Type B pancreatic cell (in vitro differentiated cells): Measurements from ENCODE around the gene BAZ1A. TPM values are rescaled to one million over a fixed set of nuclear protein-coding genes. Genes with fewer than 3 reads are reported as not detected.

Experiments
- DNase-seq: peaks from one replicate; pipeline ENCODE4 v3.0.0; 2021; ENCODE audit warnings: mixed read lengths; ENCODE audit not compliant: unreplicated experiment; ENCODE audit errors: extremely low spot score
- H3K27ac Mint-ChIP-seq: 2 replicates; pipeline ENCODE4 v1.8.0; 2021; ENCODE audit warnings: mild to moderate bottlenecking, mixed read lengths
- H3K27me3 Mint-ChIP-seq: 2 replicates; pipeline ENCODE4 v1.8.0; 2021; ENCODE audit warnings: mixed read lengths
- H3K36me3 Mint-ChIP-seq: 2 replicates; pipeline ENCODE4 v1.8.0; 2021; ENCODE audit warnings: mixed read lengths
- H3K4me1 Mint-ChIP-seq: one replicate; pipeline ENCODE4 v1.8.0; 2021; ENCODE audit warnings: mixed read lengths; ENCODE audit not compliant: unreplicated experiment
- H3K4me3 Mint-ChIP-seq: 2 replicates; pipeline ENCODE4 v1.8.0; 2021; ENCODE audit warnings: mild to moderate bottlenecking, mixed read lengths
- H3K9me3 Mint-ChIP-seq: 2 replicates; pipeline ENCODE4 v1.8.0; 2021; ENCODE audit warnings: mixed read lengths
- total RNA-seq: library from RNA; stranded (reverse); gene quantifications from 2 replicates; pipeline ENCODE4 v1.2.1, GENCODE V29; 2021; ENCODE audit warnings: low replicate concordance
- TF ChIP-seq, protein P1 (sequence below): fragments of 200-600 bp; sonication (generic); conservative IDR thresholded peaks from 2 replicates; pipeline ENCODE4 v1.5.0; 2021; ENCODE audit warnings: antibody characterized with exemption, mild to moderate bottlenecking

BAZ1A gene
- total RNA-seq, 1 donor from 2014 or later, result 28.2 TPM

DNA sequence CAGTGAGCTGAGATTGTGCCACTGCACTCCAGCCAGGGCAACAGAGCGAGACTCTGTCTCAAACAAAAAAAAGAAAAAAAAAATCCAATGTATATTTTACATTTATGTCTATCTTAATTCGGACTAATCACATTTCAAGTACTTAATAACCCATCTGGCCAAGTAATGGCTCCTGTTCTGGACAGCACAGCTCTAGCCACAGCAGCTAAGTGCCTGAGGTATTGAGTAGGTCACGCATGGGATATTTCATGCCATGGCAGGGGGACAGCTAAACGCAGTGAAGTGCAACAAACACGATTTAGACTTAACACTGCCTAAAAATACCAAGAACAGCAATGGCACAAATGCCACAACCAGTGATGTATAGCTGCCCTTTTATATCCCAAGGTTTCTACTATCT is 8.0 kb downstream of the BAZ1A start:
- H3K27ac Mint-ChIP-seq, result no peak overlapping the region
- no peak for DNase-seq
- no peaks in the 10 kb centered on the region for H3K27me3 Mint-ChIP-seq
- TF ChIP-seq, protein P1, sequence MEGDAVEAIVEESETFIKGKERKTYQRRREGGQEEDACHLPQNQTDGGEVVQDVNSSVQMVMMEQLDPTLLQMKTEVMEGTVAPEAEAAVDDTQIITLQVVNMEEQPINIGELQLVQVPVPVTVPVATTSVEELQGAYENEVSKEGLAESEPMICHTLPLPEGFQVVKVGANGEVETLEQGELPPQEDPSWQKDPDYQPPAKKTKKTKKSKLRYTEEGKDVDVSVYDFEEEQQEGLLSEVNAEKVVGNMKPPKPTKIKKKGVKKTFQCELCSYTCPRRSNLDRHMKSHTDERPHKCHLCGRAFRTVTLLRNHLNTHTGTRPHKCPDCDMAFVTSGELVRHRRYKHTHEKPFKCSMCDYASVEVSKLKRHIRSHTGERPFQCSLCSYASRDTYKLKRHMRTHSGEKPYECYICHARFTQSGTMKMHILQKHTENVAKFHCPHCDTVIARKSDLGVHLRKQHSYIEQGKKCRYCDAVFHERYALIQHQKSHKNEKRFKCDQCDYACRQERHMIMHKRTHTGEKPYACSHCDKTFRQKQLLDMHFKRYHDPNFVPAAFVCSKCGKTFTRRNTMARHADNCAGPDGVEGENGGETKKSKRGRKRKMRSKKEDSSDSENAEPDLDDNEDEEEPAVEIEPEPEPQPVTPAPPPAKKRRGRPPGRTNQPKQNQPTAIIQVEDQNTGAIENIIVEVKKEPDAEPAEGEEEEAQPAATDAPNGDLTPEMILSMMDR, result no peak
- no peaks in the 10 kb centered on the region for H3K9me3 Mint-ChIP-seq
- peaks cover under 1% of the 10 kb centered on the region for H3K4me1 Mint-ChIP-seq
- peaks cover 14% of the 10 kb centered on the region for H3K36me3 Mint-ChIP-seq
- no peak overlapping the region for H3K4me3 Mint-ChIP-seq

DNA sequence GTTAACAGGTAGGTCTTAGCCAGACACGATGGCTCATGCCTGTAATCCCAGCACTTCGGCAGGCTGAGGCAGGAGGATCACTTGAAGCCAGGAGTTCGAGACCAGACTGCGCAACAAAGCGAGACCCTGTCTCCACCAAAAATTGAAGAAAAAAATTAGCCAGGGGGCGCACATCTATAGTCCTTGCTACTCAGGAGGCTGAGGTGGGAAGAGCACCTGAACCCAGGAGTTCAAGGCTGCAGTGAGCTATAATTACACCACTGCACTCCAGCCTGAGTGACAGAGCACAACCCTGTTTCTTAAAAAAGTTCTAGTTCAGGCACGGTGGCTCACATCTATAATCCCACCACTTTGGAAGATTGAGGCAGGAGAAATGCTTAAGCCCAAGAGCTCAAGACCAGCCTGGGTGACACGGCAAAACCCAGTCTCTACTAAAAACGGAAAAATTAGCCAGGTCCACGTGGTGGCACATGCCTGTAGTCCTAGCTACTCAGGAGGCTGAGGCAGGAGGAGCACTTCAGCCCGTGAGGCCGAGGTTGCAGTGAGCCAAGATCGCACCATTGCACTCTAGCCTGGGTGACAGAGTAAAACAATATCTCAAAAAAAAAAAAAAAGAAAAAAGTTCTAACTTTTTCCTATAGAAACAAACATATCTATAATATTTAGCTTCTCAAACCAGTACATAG is 9.1 kb downstream of the BAZ1A start:
- no peak overlapping the region for H3K27ac Mint-ChIP-seq
- peaks cover 16% of the 10 kb centered on the region for H3K36me3 Mint-ChIP-seq
- no peak for DNase-seq
- no peaks in the 10 kb centered on the region for H3K9me3 Mint-ChIP-seq
- no peaks in the 10 kb centered on the region for H3K4me1 Mint-ChIP-seq
- no peaks in the 10 kb centered on the region for H3K27me3 Mint-ChIP-seq
- H3K4me3 Mint-ChIP-seq, result no peak overlapping the region
- TF ChIP-seq, protein P1, result no peak

DNA sequence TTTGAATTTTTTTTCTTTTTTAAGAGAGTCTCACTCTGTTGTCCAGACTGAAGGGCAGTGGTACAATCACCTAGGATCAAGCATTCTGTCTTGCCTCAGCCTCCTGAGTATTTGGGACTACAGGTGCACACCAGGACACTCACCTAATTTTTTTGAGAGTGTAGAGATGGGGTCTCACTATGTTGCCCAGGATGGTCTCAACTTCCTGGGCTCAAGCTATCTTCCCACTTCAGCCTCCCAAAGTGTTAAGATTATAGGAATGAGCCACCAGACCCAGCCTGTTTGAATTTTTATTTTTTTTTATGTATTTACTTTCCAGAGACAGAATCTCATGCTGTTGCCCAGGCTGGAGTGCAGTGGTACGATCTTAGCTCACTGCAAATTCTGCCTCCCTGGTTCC is 11.3 kb downstream of the BAZ1A start:
- TF ChIP-seq, protein P1, result no peak

DNA sequence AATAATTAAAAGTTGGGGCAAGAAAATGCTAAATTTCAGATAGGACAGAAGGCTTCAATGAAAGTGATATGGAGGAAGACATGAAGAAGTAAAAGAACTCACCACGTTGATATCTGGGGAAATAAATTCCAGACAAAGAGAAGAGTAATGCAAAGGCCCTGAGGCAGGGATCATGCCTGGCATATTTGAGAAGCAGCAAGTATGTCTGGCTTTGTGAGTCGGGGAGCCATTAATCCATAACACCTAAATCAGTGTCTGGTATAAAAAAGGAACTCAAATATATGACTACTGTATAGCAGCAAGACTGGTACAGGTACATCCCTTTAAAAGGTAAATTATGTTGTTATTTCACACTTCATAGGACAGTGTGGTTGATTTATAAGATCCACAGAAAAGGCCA is 16.4 kb downstream of the BAZ1A start:
- no peak for DNase-seq
- no peak overlapping the region for H3K27ac Mint-ChIP-seq
- H3K4me1 Mint-ChIP-seq, result no peaks in the 10 kb centered on the region
- H3K4me3 Mint-ChIP-seq, result no peak overlapping the region
- H3K27me3 Mint-ChIP-seq, result no peaks in the 10 kb centered on the region
- peaks cover 24% of the 10 kb centered on the region for H3K36me3 Mint-ChIP-seq
- TF ChIP-seq, protein P1, result no peak
- H3K9me3 Mint-ChIP-seq, result no peaks in the 10 kb centered on the region

More for the DNA sequence above, 11.3 kb downstream of the BAZ1A start:
- no peaks in the 10 kb centered on the region for H3K27me3 Mint-ChIP-seq
- DNase-seq, result no peak
- H3K36me3 Mint-ChIP-seq, result peaks cover 16% of the 10 kb centered on the region
- H3K4me3 Mint-ChIP-seq, result no peak overlapping the region
- no peaks in the 10 kb centered on the region for H3K4me1 Mint-ChIP-seq
- no peak overlapping the region for H3K27ac Mint-ChIP-seq
- H3K9me3 Mint-ChIP-seq, result no peaks in the 10 kb centered on the region

DNA sequence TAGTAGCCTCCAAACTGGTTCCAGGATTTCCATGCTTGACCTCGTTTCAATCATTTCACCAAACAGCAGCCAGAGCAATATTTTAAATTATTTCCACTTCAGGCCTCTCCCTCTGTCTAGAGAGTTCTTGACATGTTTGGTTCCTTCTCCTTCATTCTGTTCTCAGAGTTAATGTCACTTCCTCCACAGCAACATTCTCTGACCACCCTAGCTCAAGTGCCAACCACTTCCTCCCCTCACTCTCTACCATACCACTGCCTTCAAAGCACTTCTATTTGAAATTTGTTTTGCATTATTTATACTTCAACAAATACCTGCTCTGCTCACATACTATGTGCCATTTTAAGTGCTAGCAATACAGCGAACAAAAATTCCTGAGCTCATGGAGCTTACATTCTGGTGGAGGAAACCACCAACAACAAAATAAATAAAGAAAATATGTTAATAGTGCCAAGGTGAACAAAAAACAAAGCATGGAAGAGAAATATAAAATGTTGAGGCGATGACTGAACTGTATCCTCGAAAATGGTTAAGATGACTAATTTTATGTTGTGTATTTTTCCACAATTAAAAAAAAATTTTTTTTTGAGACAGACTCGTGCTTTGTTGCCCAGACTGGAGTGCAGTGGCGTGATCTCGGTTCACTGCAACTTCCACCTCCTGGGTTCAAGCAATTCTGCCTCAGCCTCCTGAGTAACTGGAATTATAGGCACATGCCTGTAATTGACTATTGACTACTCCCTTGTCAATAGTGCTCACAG is 17.3 kb downstream of the BAZ1A start:
- DNase-seq, result no peak
- no peaks in the 10 kb centered on the region for H3K9me3 Mint-ChIP-seq
- H3K4me1 Mint-ChIP-seq, result no peaks in the 10 kb centered on the region
- H3K4me3 Mint-ChIP-seq, result no peak overlapping the region
- no peak overlapping the region for H3K27ac Mint-ChIP-seq
- TF ChIP-seq, protein P1, result no peak
- H3K27me3 Mint-ChIP-seq, result no peaks in the 10 kb centered on the region
- H3K36me3 Mint-ChIP-seq, result peaks cover 27% of the 10 kb centered on the region
